ENCODE data around the gene SPDYE1. TPM values are rescaled to one million over a fixed set of nuclear protein-coding genes. Genes with fewer than 3 reads are reported as not detected.

SPDYE1 gene
- total and polyA plus RNA-seq, 12 donors = 0.11 TPM; not detected in 11

DNA sequence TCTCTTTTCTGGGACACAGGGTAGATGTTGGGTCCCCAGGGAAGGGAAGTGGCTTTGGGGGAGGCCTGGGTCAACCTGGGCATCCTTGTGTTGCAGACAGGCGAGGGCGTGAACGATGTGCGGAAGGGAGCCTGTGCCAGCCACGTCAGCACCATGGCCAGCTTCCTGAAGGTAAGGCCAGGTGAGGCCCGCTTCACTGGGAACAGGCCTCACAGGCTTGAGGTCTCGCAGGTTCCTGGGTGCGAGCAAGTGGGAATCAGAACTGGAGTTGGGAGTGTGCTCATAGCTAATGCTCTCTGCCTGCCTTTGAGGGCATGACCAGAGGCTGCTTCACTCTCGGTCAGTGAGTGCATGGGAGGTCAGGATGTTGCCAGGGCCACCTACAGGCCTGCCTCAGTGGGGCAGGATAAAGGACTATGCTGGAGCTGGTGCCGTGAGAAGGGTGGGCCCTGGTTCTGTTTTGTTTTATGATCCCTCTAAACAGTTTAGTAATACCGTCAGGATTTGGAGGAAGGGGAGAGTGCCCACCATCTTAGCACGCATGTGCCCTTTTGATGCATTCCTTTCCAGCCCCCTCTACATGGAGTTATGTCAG is 55.2 kb downstream of the SPDYE1 start:
- DNase-seq (no peak), ATAC-seq (no peak)
- Histone ChIP-seq H3K27ac (no peak overlapping the region), H3K27me3 (no peaks in the 10 kb centered on the region), H3K36me3 (peaks cover 0 to 100% (median 39%) of the 10 kb centered on the region in 9 donors), H3K4me3 (no peak overlapping the region), H3K9me3 (no peaks in the 10 kb centered on the region), H3K4me1 (peaks cover 0 to 41% (median 12%) of the 10 kb centered on the region in 9 donors)
- WGBS, 2 donors = 90 to 93% methylated on average over 12 of the region's 12 CpGs
- intact Hi-C loops (cut with DNase I) = no loop called here
- no peak for TF ChIP-seq CTCF (IDR thresholded peaks at IDR 0.05)

DNA sequence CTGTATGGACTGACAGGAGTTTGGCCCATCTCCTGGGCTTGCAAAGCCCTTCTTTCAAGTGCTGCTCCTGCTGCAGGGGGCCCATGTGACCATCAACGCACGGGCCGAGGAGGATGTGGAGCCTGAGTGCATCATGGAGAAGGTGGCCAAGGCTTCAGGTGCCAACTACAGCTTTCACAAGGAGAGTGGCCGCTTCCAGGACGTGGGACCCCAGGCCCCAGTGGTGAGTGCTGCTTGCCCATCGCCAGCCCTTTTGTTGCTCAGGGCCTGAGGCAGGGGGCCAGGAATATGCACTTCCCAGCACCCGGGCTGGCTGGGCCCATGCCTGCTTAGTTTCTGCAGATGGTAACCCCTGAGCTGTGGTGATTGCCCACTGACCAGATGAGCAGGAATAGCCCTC is 59.0 kb downstream of the SPDYE1 start:
- 84% methylated on average over 7 of the region's 7 CpGs for WGBS, 2 donors
- H3K4me1 ChIP-seq = peaks cover 0 to 29% (median 10%) of the 10 kb centered on the region in 9 donors
- ATAC-seq (no peak), DNase-seq (no peak)
- no peaks in the 10 kb centered on the region for H3K9me3 ChIP-seq
- H3K4me3 ChIP-seq = no peak overlapping the region
- peaks cover 0 to 100% (median 55%) of the 10 kb centered on the region in 9 donors for H3K36me3 ChIP-seq
- no peak for TF ChIP-seq CTCF (IDR thresholded peaks at IDR 0.05)
- intact Hi-C loops (cut with DNase I) = no loop called here
- H3K27me3 ChIP-seq = no peaks in the 10 kb centered on the region
- H3K27ac ChIP-seq = no peak overlapping the region

DNA sequence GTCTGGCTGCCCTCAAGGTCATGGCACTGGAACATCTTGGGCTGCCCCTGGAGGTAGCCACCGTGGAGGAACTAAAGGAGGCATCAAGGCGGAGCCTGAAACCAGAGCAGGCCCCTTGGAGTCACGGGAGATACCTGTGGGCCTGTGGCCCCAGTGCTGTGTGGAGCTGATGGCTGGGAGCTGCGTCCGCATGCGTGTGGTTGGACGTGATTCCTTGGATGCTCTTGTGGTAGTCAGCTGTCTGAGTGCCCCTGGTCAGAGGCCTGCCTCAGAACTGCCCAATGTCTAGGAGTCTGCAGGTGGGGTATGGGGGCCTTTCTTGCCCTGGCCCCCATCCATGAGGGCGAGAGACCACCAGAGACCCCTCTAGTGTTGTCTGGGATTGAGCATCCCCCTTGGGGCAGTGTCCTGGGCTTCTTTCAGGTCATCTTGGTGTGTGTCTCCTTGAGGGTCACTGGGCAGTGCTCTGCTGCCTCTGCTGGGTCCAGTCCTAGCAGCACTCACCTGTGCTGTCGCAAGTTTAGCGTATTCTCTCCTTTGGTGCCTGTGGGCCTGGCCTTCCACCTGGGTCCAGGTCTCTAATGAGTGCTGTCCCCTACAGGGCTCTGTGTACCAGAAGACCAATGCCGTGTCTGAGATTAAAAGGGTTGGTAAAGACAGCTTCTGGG is 59.6 kb downstream of the SPDYE1 start:
- DNase-seq = no peak
- peak in 1 of 8 donors; percentile 8 for ATAC-seq
- Histone ChIP-seq H3K9me3 (no peaks in the 10 kb centered on the region), H3K4me3 (no peak overlapping the region), H3K4me1 (peaks cover 0 to 36% (median 13%) of the 10 kb centered on the region in 9 donors), H3K27ac (no peak overlapping the region), H3K27me3 (no peaks in the 10 kb centered on the region), H3K36me3 (peaks cover 0 to 100% (median 54%) of the 10 kb centered on the region in 9 donors)
- WGBS, 2 donors = 85 to 87% methylated on average over 11 of the region's 11 CpGs
- TF ChIP-seq CTCF (IDR thresholded peaks at IDR 0.05) = no peak
- intact Hi-C loops (cut with DNase I) = no loop called here

GRCh38 chr7:44057849-44058758 is 60.4 kb downstream of the SPDYE1 start:
- 91 to 92% methylated on average over 30 of the region's 30 CpGs for WGBS, 2 donors
- no peaks in the 10 kb centered on the region for H3K27me3 ChIP-seq
- no peak overlapping the region for H3K4me3 ChIP-seq
- no peak overlapping the region for H3K27ac ChIP-seq
- peaks cover 0 to 98% (median 54%) of the 10 kb centered on the region in 9 donors for H3K36me3 ChIP-seq
- TF ChIP-seq CTCF (IDR thresholded peaks at IDR 0.05) = no peak
- no peaks in the 10 kb centered on the region for H3K9me3 ChIP-seq
- ATAC-seq (no peak), DNase-seq (no peak)
- intact Hi-C loops (cut with DNase I) = no loop called here
- peaks cover 0 to 44% (median 21%) of the 10 kb centered on the region in 9 donors for H3K4me1 ChIP-seq
